Neural cell (in vitro differentiated cells): ENCODE measurements around the gene GAMT.

Experiments
- EP300 ChIP-seq: fragments of 450-650 bp; conservative IDR thresholded peaks from 2 replicates; pipeline ENCODE4 v1.6.1; 2014; ENCODE audit warnings: antibody characterized with exemption, mild to moderate bottlenecking, moderate library complexity; ENCODE audit not compliant: poor library complexity, severe bottlenecking
- EZH2 ChIP-seq: fragments of 200-600, 300-800 bp; shearing (Covaris generic), sonication (generic); IDR thresholded peaks from 2 replicates; pipeline ENCODE4 v1.6.1; 2014; ENCODE audit warnings: antibody characterized with exemption, low read length, borderline replicate concordance, mild to moderate bottlenecking; ENCODE audit not compliant: insufficient read depth, poor library complexity, severe bottlenecking
- TF ChIP-seq, protein P1 (sequence below): fragments of 450-650 bp; IDR thresholded peaks from 2 replicates; pipeline ENCODE4 v1.5.1; 2014; ENCODE audit warnings: antibody characterized with exemption, mild to moderate bottlenecking, moderate library complexity; ENCODE audit not compliant: poor library complexity, severe bottlenecking

DNA sequence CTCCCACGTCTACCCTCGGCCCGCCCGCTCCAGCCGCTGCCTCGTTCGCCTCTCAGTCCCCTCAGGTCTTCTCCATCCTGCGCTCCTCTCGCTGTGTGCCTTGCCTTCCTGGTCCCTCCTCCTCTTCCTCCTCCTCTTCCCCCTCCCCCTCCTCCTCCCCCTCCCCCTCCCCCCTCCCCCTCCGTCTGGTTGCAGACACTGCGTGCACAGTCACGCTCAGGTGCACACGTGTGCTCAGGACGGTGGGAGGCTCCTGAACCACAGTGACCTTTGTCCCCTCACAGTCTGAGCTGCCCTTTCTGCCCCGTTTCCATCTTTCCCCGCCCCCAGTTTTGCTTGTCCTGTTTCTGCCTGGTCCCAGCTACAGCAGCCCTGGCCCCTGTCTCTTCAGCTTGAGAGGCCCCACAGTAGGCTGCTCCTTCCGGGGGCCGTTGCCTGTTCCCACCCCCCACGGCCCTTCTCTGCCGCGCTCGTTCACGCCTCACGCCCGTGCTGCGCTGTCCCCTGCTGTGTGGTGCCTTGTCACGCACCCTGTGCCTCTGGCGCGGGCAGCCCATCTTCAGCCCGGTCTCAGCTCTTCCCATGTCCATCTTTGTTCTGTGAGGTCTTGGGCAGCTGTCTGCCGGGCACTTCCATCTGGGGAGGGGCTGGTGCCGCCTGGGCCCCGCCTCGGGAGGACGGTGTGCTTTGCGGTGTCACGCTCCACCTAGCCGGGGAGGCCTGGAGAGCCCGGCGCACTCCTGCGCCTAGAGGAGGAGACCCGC lies 23.0 kb upstream of the GAMT start:
- TF ChIP-seq, protein P1, sequence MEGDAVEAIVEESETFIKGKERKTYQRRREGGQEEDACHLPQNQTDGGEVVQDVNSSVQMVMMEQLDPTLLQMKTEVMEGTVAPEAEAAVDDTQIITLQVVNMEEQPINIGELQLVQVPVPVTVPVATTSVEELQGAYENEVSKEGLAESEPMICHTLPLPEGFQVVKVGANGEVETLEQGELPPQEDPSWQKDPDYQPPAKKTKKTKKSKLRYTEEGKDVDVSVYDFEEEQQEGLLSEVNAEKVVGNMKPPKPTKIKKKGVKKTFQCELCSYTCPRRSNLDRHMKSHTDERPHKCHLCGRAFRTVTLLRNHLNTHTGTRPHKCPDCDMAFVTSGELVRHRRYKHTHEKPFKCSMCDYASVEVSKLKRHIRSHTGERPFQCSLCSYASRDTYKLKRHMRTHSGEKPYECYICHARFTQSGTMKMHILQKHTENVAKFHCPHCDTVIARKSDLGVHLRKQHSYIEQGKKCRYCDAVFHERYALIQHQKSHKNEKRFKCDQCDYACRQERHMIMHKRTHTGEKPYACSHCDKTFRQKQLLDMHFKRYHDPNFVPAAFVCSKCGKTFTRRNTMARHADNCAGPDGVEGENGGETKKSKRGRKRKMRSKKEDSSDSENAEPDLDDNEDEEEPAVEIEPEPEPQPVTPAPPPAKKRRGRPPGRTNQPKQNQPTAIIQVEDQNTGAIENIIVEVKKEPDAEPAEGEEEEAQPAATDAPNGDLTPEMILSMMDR = no peak
- TF ChIP-seq EP300 (no peak), EZH2 (no peak)
